GM06990 (cell line): ENCODE results near the gene TMEM212.
"Not testable (repeated sequence)": the region's sequence is repeated elsewhere in the genome, so short reads cannot be mapped to it uniquely, and the experiment has no call there.

Experiments used
- DNase-seq: peaks from one replicate; pipeline ENCODE4 v3.0.0-alpha.2; 2011; ENCODE audit not compliant: insufficient read length; ENCODE audit errors: extremely low read depth
- H3K27me3 ChIP-seq: replicated peaks from 2 replicates; pipeline ENCODE4 v1.6.0; 2011; ENCODE audit warnings: low read length; ENCODE audit not compliant: control insufficient read depth, insufficient read depth
- H3K36me3 ChIP-seq: 2 replicates; pipeline ENCODE4 v1.5.1; 2011; ENCODE audit warnings: low read length; ENCODE audit not compliant: control insufficient read depth, insufficient read depth
- H3K4me3 ChIP-seq: replicated peaks from 2 replicates; pipeline ENCODE4 v1.5.1; 2011; ENCODE audit warnings: low read depth, mild to moderate bottlenecking, control low read depth, low read length
- CTCF ChIP-seq: IDR thresholded peaks from 2 replicates; pipeline ENCODE4 v1.5.1; 2011; ENCODE audit warnings: low read length, control low read depth, mild to moderate bottlenecking, inconsistent platforms; ENCODE audit not compliant: insufficient read depth, poor library complexity, severe bottlenecking

Gene TMEM212

GRCh38 chr3:171900446-171900845 lies 57.3 kb downstream of the TMEM212 start:
- Histone ChIP-seq H3K27me3 (0 out of 2 replicates have a peak, but pooled peaks cover 1% of the 10 kb centered on the region), H3K36me3 (no peaks in the 10 kb centered on the region), H3K4me3 (no peak overlapping the region)
- TF ChIP-seq CTCF, result no peak
- DNase-seq, result no peak

GRCh38 chr3:171901615-171902312 lies 58.6 kb downstream of the TMEM212 start:
- Histone ChIP-seq H3K36me3 (no peaks in the 10 kb centered on the region), H3K27me3 (no peaks in the 10 kb centered on the region), H3K4me3 (no peak overlapping the region)
- DNase-seq, result no peak
- no peak for TF ChIP-seq CTCF

- Histone ChIP-seq H3K36me3 (no peaks in the 10 kb centered on the region), H3K4me3 (no peak overlapping the region), H3K27me3 (no peaks in the 10 kb centered on the region)
- TF ChIP-seq CTCF, result no peak
- DNase-seq, result no peak
These were observed 61.7 kb downstream of the TMEM212 start for GRCh38 chr3:171904829-171905228.

GRCh38 chr3:171906503-171906902 lies 63.4 kb downstream of the TMEM212 start:
- not testable (repeated sequence) for DNase-seq, H3K27me3 ChIP-seq, H3K36me3 ChIP-seq, H3K4me3 ChIP-seq

- no peak for DNase-seq
- Histone ChIP-seq H3K27me3 (no peaks in the 10 kb centered on the region), H3K36me3 (no peaks in the 10 kb centered on the region), H3K4me3 (no peak overlapping the region)
- TF ChIP-seq CTCF, result no peak
These were observed 64.0 kb downstream of the TMEM212 start for GRCh38 chr3:171906951-171907676.

GRCh38 chr3:171907761-171908160 lies 64.6 kb downstream of the TMEM212 start:
- no peak for TF ChIP-seq CTCF

More at GRCh38 chr3:171907761-171908160, 64.6 kb downstream of the TMEM212 start:
- H3K4me3 ChIP-seq, result no peak overlapping the region
- no peaks in the 10 kb centered on the region for H3K36me3 ChIP-seq
- no peaks in the 10 kb centered on the region for H3K27me3 ChIP-seq
- no peak for DNase-seq
